WTC11 (cell line): Measurements from ENCODE around the gene SLC20A1. TPM values are rescaled to one million over a fixed set of nuclear protein-coding genes. Genes with fewer than 3 reads are reported as not detected.

Experiments used
- ATAC-seq: fragments of 200-7000 bp; cut with Tn5 transposase; 2 replicates; pipeline ENCODE4 v1.10.0; 2021; ENCODE audit warnings: mild to moderate bottlenecking, moderate library complexity
- CTCF ChIA-PET: fragments of 300-600 bp; sonication (Branson Sonifier 250); formaldehyde crosslinking; loops from one replicate; lab custom pipeline; 2021; ENCODE audit warnings: antibody characterized with exemption; lab: Charles Lee
- POLR2A ChIA-PET: fragments of 350-600 bp; sonication (Branson Sonifier 250); formaldehyde crosslinking; loops from one replicate; lab custom pipeline; 2021; ENCODE audit warnings: antibody characterized with exemption; lab: Charles Lee
- DNase-seq: peaks from one replicate; pipeline ENCODE4 v3.0.0; 2021; ENCODE audit warnings: low spot score
- H3K27ac Mint-ChIP-seq: 2 replicates; pipeline ENCODE4 v1.8.0; 2021; ENCODE audit warnings: mixed read lengths
- H3K27me3 Mint-ChIP-seq: 2 replicates; pipeline ENCODE4 v1.8.0; 2021; ENCODE audit warnings: low read depth, mild to moderate bottlenecking, moderate library complexity, mixed read lengths
- H3K36me3 Mint-ChIP-seq: 2 replicates; pipeline ENCODE4 v1.8.0; 2021; ENCODE audit warnings: mixed read lengths
- H3K4me1 Mint-ChIP-seq: 2 replicates; pipeline ENCODE4 v1.8.0; 2022; ENCODE audit warnings: mixed read lengths
- H3K4me3 Mint-ChIP-seq: 2 replicates; pipeline ENCODE4 v1.8.0; 2021; ENCODE audit warnings: mild to moderate bottlenecking, moderate library complexity, mixed read lengths
- H3K9me3 Mint-ChIP-seq: 2 replicates; pipeline ENCODE4 v1.8.0; 2021; ENCODE audit warnings: mixed read lengths
- ETV6 ChIP-seq: sonication (generic); formaldehyde crosslinking; IDR thresholded peaks from 2 replicates; pipeline ENCODE4 v1.8.1; 2022; ENCODE audit warnings: mild to moderate bottlenecking, missing genetic modification reagents
- GTF2I ChIP-seq: fragments of 250-450 bp; sonication (Bioruptor Pico); conservative IDR thresholded peaks from 2 replicates; pipeline ENCODE4 v1.4.0; 2021; ENCODE audit warnings: mild to moderate bottlenecking
- HMGA2 ChIP-seq: fragments of 250-450 bp; sonication (Bioruptor Pico); IDR thresholded peaks from 2 replicates; pipeline ENCODE4 v1.4.0; 2021; ENCODE audit warnings: mild to moderate bottlenecking, moderate library complexity
- IRF2 ChIP-seq: sonication (generic); formaldehyde crosslinking; IDR thresholded peaks from 2 replicates; pipeline ENCODE4 v1.8.0; 2022; ENCODE audit warnings: low read depth, missing genetic modification reagents, borderline replicate concordance
- NFE2L1 ChIP-seq: sonication (generic); formaldehyde crosslinking; IDR thresholded peaks from 2 replicates; pipeline ENCODE4 v1.8.1; 2023; ENCODE audit warnings: missing genetic modification reagents
- OVOL2 ChIP-seq: fragments of 250-450 bp; sonication (Bioruptor Pico); IDR thresholded peaks from 2 replicates; pipeline ENCODE4 v1.9.0; 2021; ENCODE audit warnings: mild to moderate bottlenecking, borderline replicate concordance
- SOX15 ChIP-seq: fragments of 250-450 bp; sonication (Bioruptor Pico); IDR thresholded peaks from 2 replicates; pipeline ENCODE4 v1.9.0; 2021; ENCODE audit warnings: mild to moderate bottlenecking
- SP1 ChIP-seq: sonication (generic); formaldehyde crosslinking; conservative IDR thresholded peaks from 2 replicates; pipeline ENCODE4 v1.8.1; 2022; ENCODE audit warnings: missing genetic modification reagents
- ZNF219 ChIP-seq: sonication (generic); formaldehyde crosslinking; IDR thresholded peaks from 2 replicates; pipeline ENCODE4 v1.8.0; 2023; ENCODE audit warnings: missing genetic modification reagents, mild to moderate bottlenecking, borderline replicate concordance
- ZNF423 ChIP-seq: fragments of 250-450 bp; sonication (Bioruptor Pico); IDR thresholded peaks from 2 replicates; pipeline ENCODE4 v2.1.2; 2022; ENCODE audit warnings: mild to moderate bottlenecking, moderate library complexity
- ZNF532 ChIP-seq: fragments of 250-450 bp; sonication (Bioruptor Pico); IDR thresholded peaks from 2 replicates; pipeline ENCODE4 v1.9.0; 2021; ENCODE audit warnings: mild to moderate bottlenecking, borderline replicate concordance
- ZNF671 ChIP-seq: fragments of 250-450 bp; sonication (Bioruptor Pico); IDR thresholded peaks from 2 replicates; pipeline ENCODE4 v1.8.0; 2021; ENCODE audit warnings: mild to moderate bottlenecking
- ZSCAN18 ChIP-seq: fragments of 250-450 bp; sonication (Bioruptor Pico); IDR thresholded peaks from 2 replicates; pipeline ENCODE4 v2.1.2; 2022; ENCODE audit warnings: mild to moderate bottlenecking, moderate library complexity
- total RNA-seq: library from RNA; stranded (reverse); gene quantifications from 3 replicates; pipeline ENCODE4 v1.2.3, GENCODE V29; 2021
- TF ChIP-seq, protein P1 (sequence below): sonication (generic); formaldehyde crosslinking; IDR thresholded peaks from 2 replicates; pipeline ENCODE4 v1.8.0; 2023; ENCODE audit warnings: missing genetic modification reagents, mild to moderate bottlenecking, borderline replicate concordance

SLC20A1 gene
- total RNA-seq, 1 experiment from 2014 or later: 59.9 TPM

GRCh38 chr2:112639936-112640335 is 5.8 kb upstream of the SLC20A1 start (continued):
- TF ChIP-seq ZNF219 (CRISPR knock-in tag): no peak
- TF ChIP-seq ZSCAN18 (CRISPR knock-in tag): no peak
- no peak for TF ChIP-seq SOX15 (CRISPR knock-in tag)
- TF ChIP-seq OVOL2: no peak
- TF ChIP-seq GTF2I (CRISPR knock-in tag): no peak
- TF ChIP-seq SP1 (CRISPR knock-in tag): no peak
- no peak for TF ChIP-seq HMGA2

GRCh38 chr2:112640467-112640799 is 5.3 kb upstream of the SLC20A1 start:
- H3K27me3 Mint-ChIP-seq: peaks cover 17% of the 10 kb centered on the region
- no peak overlapping the region for H3K27ac Mint-ChIP-seq
- H3K4me1 Mint-ChIP-seq: peaks cover 11% of the 10 kb centered on the region
- ATAC-seq: no peak
- no peaks in the 10 kb centered on the region for H3K36me3 Mint-ChIP-seq
- CTCF ChIA-PET: interaction anchor here (1.0 kb wide), 1 partner anchor 50 kb away, joined by 3 read pairs; no protein-coding TSS in a partner anchor
- no peak for DNase-seq
- no peak overlapping the region for H3K4me3 Mint-ChIP-seq
- POLR2A ChIA-PET: no interaction called here
- no peaks in the 10 kb centered on the region for H3K9me3 Mint-ChIP-seq
- TF ChIP-seq, protein P1, sequence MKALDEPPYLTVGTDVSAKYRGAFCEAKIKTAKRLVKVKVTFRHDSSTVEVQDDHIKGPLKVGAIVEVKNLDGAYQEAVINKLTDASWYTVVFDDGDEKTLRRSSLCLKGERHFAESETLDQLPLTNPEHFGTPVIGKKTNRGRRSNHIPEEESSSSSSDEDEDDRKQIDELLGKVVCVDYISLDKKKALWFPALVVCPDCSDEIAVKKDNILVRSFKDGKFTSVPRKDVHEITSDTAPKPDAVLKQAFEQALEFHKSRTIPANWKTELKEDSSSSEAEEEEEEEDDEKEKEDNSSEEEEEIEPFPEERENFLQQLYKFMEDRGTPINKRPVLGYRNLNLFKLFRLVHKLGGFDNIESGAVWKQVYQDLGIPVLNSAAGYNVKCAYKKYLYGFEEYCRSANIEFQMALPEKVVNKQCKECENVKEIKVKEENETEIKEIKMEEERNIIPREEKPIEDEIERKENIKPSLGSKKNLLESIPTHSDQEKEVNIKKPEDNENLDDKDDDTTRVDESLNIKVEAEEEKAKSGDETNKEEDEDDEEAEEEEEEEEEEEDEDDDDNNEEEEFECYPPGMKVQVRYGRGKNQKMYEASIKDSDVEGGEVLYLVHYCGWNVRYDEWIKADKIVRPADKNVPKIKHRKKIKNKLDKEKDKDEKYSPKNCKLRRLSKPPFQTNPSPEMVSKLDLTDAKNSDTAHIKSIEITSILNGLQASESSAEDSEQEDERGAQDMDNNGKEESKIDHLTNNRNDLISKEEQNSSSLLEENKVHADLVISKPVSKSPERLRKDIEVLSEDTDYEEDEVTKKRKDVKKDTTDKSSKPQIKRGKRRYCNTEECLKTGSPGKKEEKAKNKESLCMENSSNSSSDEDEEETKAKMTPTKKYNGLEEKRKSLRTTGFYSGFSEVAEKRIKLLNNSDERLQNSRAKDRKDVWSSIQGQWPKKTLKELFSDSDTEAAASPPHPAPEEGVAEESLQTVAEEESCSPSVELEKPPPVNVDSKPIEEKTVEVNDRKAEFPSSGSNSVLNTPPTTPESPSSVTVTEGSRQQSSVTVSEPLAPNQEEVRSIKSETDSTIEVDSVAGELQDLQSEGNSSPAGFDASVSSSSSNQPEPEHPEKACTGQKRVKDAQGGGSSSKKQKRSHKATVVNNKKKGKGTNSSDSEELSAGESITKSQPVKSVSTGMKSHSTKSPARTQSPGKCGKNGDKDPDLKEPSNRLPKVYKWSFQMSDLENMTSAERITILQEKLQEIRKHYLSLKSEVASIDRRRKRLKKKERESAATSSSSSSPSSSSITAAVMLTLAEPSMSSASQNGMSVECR (CRISPR knock-in tag): no peak
- TF ChIP-seq ZNF423 (no peak), ZNF671 (no peak), ETV6 (CRISPR knock-in tag) (no peak), NFE2L1 (CRISPR knock-in tag) (no peak), ZNF532 (CRISPR knock-in tag) (no peak), IRF2 (CRISPR knock-in tag) (no peak)
- TF ChIP-seq, all 79 proteins: peak for 0
